Endothelial cell of umbilical vein (primary cell): ENCODE measurements around the gene HS3ST3A1.

Experiments
- POLR2AphosphoS5 ChIP-seq: IDR thresholded peaks from 2 replicates; pipeline ENCODE4 v1.6.1; 2012; ENCODE audit warnings: low read depth, mild to moderate bottlenecking, control low read depth, low read length, moderate library complexity; ENCODE audit not compliant: insufficient read depth
- TF ChIP-seq, protein P1 (sequence below), 2 donors: IDR thresholded peaks; 1 replicate in 1 of 2; 2 replicates in 1 of 2; pipeline ENCODE4 v1.5.1; 2011; ENCODE audit warnings: low read length in 2 of 2, mild to moderate bottlenecking in 2 of 2, moderate library complexity in 2 of 2, control low read depth in 1 of 2, inconsistent platforms in 1 of 2, low read depth in 1 of 2; ENCODE audit not compliant: insufficient read depth in 1 of 2; ENCODE audit errors: extremely low read depth in 1 of 2
- TF ChIP-seq, protein P2 (sequence below): IDR thresholded peaks from 2 replicates; pipeline ENCODE4 v1.6.1; 2011; ENCODE audit not compliant: insufficient read depth, insufficient read length

DNA sequence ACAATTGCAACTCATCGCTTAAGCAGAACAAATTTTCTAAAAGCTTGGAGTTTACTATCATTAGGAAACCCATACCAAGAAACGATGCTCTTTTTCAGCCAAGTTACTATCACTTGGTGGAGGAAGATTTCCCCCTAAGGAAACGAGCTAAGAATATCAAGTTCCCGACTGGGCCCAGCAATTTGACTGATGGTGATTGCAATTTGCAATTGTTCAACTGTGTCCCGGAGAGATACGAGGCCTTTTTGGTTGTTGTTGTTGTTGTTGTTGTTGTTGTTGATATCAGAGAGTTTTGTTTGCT lies 6.2 kb downstream of the HS3ST3A1 start:
- TF ChIP-seq, protein P1, sequence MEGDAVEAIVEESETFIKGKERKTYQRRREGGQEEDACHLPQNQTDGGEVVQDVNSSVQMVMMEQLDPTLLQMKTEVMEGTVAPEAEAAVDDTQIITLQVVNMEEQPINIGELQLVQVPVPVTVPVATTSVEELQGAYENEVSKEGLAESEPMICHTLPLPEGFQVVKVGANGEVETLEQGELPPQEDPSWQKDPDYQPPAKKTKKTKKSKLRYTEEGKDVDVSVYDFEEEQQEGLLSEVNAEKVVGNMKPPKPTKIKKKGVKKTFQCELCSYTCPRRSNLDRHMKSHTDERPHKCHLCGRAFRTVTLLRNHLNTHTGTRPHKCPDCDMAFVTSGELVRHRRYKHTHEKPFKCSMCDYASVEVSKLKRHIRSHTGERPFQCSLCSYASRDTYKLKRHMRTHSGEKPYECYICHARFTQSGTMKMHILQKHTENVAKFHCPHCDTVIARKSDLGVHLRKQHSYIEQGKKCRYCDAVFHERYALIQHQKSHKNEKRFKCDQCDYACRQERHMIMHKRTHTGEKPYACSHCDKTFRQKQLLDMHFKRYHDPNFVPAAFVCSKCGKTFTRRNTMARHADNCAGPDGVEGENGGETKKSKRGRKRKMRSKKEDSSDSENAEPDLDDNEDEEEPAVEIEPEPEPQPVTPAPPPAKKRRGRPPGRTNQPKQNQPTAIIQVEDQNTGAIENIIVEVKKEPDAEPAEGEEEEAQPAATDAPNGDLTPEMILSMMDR (IDR thresholded peaks at IDR 0.05; ENCODE audit: extremely low read depth in 1 of 2, insufficient read depth in 1 of 2, low read depth in 1 of 2, low read length in 2 of 2), result no peak
- TF ChIP-seq POLR2AphosphoS5, result no peak
- TF ChIP-seq, protein P2, sequence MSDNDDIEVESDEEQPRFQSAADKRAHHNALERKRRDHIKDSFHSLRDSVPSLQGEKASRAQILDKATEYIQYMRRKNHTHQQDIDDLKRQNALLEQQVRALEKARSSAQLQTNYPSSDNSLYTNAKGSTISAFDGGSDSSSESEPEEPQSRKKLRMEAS, result no peak
